ENCODE results near the gene PCDHGB7.
"Not testable (repeated sequence)": the region's sequence is repeated elsewhere in the genome, so short reads cannot be mapped to it uniquely, and the experiment has no call there.

The PCDHGB7 gene

GRCh38 chr5:141397756-141398551 lies 19.5 kb upstream of the PCDHGB7 start, which contains the start of gene PCDHGB5:
PCDHGB5 (plus strand) TSS chr5:141397947; CDS start chr5:141398128, 181 bp downstream.
- peak; percentile 70 for DNase-seq

- no peak for DNase-seq
Observed at GRCh38 chr5:141398608-141399007, 18.9 kb upstream of the PCDHGB7 start.

- DNase-seq = no peak
Observed at GRCh38 chr5:141399555-141400258, 17.8 kb upstream of the PCDHGB7 start.

- peak; percentile 49 for DNase-seq
Observed at GRCh38 chr5:141402553-141403243, 14.8 kb upstream of the PCDHGB7 start, which contains the start of gene PCDHGA9. PCDHGA9 (plus strand) TSS chr5:141402778; CDS start chr5:141402953, 175 bp downstream.

- no peak for DNase-seq
Observed at GRCh38 chr5:141403387-141403786, 14.1 kb upstream of the PCDHGB7 start.

GRCh38 chr5:141407790-141408505 lies 9.5 kb upstream of the PCDHGB7 start, which contains the start of gene PCDHGB6:
PCDHGB6 (plus strand) TSS chr5:141408021; CDS start chr5:141408203, 182 bp downstream.
- DNase-seq = peak; percentile 62

- DNase-seq = no peak
Observed at GRCh38 chr5:141409598-141410306, 7.7 kb upstream of the PCDHGB7 start.

- DNase-seq = no peak
Observed at GRCh38 chr5:141411575-141411974, 5.9 kb upstream of the PCDHGB7 start.

- DNase-seq = peak; percentile 86
Observed at GRCh38 chr5:141412854-141413539, 4.5 kb upstream of the PCDHGB7 start, which contains the start of gene PCDHGA10. PCDHGA10 (plus strand) TSS chr5:141412987; CDS start chr5:141413176, 189 bp downstream.

- no peak for DNase-seq
Observed at GRCh38 chr5:141413540-141414069, 3.9 kb upstream of the PCDHGB7 start.

GRCh38 chr5:141414548-141415274 lies 2.8 kb upstream of the PCDHGB7 start:
- DNase-seq = not testable (repeated sequence)

- not testable (repeated sequence) for DNase-seq
Observed at GRCh38 chr5:141415275-141415618, 2.2 kb upstream of the PCDHGB7 start.

- DNase-seq = no peak
Observed at GRCh38 chr5:141419074-141419880, 1.8 kb downstream of the PCDHGB7 start.

GRCh38 chr5:141420855-141421488 lies 3.5 kb downstream of the PCDHGB7 start, which contains the start of gene PCDHGA11:
PCDHGA11 (plus strand) TSS chr5:141421051; CDS start chr5:141421228, 177 bp downstream.
- DNase-seq = peak; percentile 75

- DNase-seq = no peak
Observed at GRCh38 chr5:141421489-141421855, 4.0 kb downstream of the PCDHGB7 start.

- DNase-seq = no peak
Observed at GRCh38 chr5:141422742-141423291, 5.3 kb downstream of the PCDHGB7 start.

GRCh38 chr5:141427783-141428426 lies 10.4 kb downstream of the PCDHGB7 start:
- DNase-seq = no peak
